Vagina (tissue), 2 donors: ENCODE measurements around the gene PDXK.

Experiments used
- POLR2A ChIP-seq, 2 donors: fragments of 450-650 bp; IDR thresholded peaks; one replicate each; pipeline ENCODE4 v1.6.1; 2017; ENCODE audit warnings: antibody characterized with exemption in 2 of 2, mild to moderate bottlenecking in 2 of 2, moderate library complexity in 2 of 2
- POLR2AphosphoS5 ChIP-seq, 2 donors: sonication (generic); formaldehyde crosslinking; IDR thresholded peaks; one replicate each; pipeline ENCODE4 v1.9.0; 2017; ENCODE audit warnings: antibody characterized with exemption in 2 of 2, mild to moderate bottlenecking in 2 of 2, low read depth in 1 of 2; ENCODE audit not compliant: insufficient read depth in 1 of 2
- TF ChIP-seq, protein P1 (sequence below), 3 experiments: fragments of 450-650 bp in 2 of 3; fragments of 200-600 bp in 1 of 3; sonication (generic) in 1 of 3; IDR thresholded peaks; one replicate each; pipeline ENCODE4 v1.5.1; 2017 to 2019; ENCODE audit warnings: antibody characterized with exemption in 3 of 3, mild to moderate bottlenecking in 2 of 3, moderate library complexity in 2 of 3

DNA sequence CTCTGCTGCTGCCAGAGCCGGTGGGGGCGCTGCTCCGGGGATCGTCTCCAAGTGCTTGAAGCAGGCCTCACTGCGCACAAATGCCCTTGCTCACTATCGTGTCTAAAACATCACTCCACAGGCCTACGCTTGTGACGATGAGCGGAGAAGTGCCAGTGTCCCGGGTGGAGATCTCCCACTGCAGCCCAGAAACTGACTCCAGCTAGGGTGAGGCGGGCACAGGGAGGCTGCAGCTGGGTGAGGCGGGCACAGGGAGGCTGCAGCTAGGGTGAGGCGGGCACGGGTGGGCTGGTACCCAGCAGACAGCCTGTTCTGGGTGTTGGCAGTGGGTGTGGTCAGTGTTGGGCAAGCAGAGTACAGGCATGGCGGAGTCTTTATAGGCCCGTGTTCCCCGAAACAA, 22.7 kb upstream of the PDXK start:
- TF ChIP-seq, protein P1, sequence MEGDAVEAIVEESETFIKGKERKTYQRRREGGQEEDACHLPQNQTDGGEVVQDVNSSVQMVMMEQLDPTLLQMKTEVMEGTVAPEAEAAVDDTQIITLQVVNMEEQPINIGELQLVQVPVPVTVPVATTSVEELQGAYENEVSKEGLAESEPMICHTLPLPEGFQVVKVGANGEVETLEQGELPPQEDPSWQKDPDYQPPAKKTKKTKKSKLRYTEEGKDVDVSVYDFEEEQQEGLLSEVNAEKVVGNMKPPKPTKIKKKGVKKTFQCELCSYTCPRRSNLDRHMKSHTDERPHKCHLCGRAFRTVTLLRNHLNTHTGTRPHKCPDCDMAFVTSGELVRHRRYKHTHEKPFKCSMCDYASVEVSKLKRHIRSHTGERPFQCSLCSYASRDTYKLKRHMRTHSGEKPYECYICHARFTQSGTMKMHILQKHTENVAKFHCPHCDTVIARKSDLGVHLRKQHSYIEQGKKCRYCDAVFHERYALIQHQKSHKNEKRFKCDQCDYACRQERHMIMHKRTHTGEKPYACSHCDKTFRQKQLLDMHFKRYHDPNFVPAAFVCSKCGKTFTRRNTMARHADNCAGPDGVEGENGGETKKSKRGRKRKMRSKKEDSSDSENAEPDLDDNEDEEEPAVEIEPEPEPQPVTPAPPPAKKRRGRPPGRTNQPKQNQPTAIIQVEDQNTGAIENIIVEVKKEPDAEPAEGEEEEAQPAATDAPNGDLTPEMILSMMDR (IDR thresholded peaks at IDR 0.05) = no peak
- TF ChIP-seq POLR2AphosphoS5 (IDR thresholded peaks at IDR 0.05; ENCODE audit: insufficient read depth in 1 of 2, low read depth in 1 of 2) (no peak), POLR2A (IDR thresholded peaks at IDR 0.05) (no peak)
